KMS-11 (cell line): ENCODE measurements around the gene PAPPA.

Experiments
- H2AFZ ChIP-seq: fragments of 200-600 bp; sonication (generic); 2 replicates; pipeline ENCODE4 v1.6.1; 2016; ENCODE audit warnings: antibody characterized with exemption, mixed run types, low read depth
- H3K27ac ChIP-seq: fragments of 200-600 bp; sonication (generic); 2 replicates; pipeline ENCODE4 v1.6.1; 2016; ENCODE audit warnings: mild to moderate bottlenecking, mixed run types
- H3K27me3 ChIP-seq: fragments of 200-600 bp; sonication (generic); 2 replicates; pipeline ENCODE4 v1.6.1; 2017; ENCODE audit warnings: mild to moderate bottlenecking, low read depth, mixed run types, moderate library complexity; ENCODE audit not compliant: insufficient read depth
- H3K36me3 ChIP-seq: fragments of 200-600 bp; sonication (generic); 2 replicates; pipeline ENCODE4 v1.6.1; 2017; ENCODE audit warnings: mild to moderate bottlenecking, mixed run types; ENCODE audit not compliant: insufficient read depth
- H3K4me1 ChIP-seq: fragments of 200-600 bp; sonication (generic); 2 replicates; pipeline ENCODE4 v1.6.1; 2016; ENCODE audit warnings: mild to moderate bottlenecking, low read depth, mixed run types; ENCODE audit not compliant: poor library complexity, severe bottlenecking
- H3K4me2 ChIP-seq: fragments of 200-600 bp; sonication (generic); 2 replicates; pipeline ENCODE4 v1.7.0; 2016; ENCODE audit warnings: mild to moderate bottlenecking, mixed run types
- H3K4me3 ChIP-seq: fragments of 200-600 bp; sonication (generic); IDR thresholded peaks from 2 replicates; pipeline ENCODE4 v1.6.1; 2017; ENCODE audit warnings: low read depth, low read length, mixed read lengths; ENCODE audit not compliant: insufficient read depth
- H3K79me2 ChIP-seq: fragments of 200-600 bp; sonication (generic); 2 replicates; pipeline ENCODE4 v1.6.1; 2016; ENCODE audit warnings: low read depth, mixed run types; ENCODE audit not compliant: insufficient read depth
- H3K9ac ChIP-seq: fragments of 200-600 bp; sonication (generic); 2 replicates; pipeline ENCODE4 v1.6.1; 2016; ENCODE audit warnings: mild to moderate bottlenecking, mixed run types
- H4K20me1 ChIP-seq: fragments of 200-600 bp; sonication (generic); 2 replicates; pipeline ENCODE4 v1.6.1; 2016; ENCODE audit warnings: mild to moderate bottlenecking, mixed run types; ENCODE audit not compliant: insufficient read depth
- TF ChIP-seq, protein P1 (sequence below): fragments of 200-600 bp; sonication (generic); conservative IDR thresholded peaks from 2 replicates; pipeline ENCODE4 v1.6.1; 2017; ENCODE audit warnings: low read depth, mild to moderate bottlenecking, antibody characterized with exemption, low read length, moderate library complexity, mixed read lengths

The PAPPA gene

DNA sequence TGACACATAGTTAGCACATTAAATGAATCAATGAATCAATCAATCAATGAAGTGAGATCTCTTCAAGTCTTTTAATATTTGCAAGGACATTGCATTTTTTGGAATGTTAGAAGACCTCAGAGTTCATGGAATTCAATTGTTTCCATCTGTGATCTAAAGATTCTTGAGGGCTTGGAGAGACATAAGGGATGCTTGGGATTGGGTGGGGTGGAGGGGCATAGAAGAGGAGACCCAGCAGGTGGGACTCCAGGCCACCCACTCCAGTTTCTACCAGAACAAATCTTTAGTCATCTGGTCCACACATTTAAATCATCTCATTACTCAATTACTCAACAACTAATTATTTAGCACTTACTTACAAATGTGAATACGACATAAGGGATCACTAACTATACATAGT lies 282.5 kb downstream of the PAPPA start:
- Histone ChIP-seq H4K20me1 (no peaks in the 10 kb centered on the region), H3K27me3 (no peaks in the 10 kb centered on the region), H3K4me2 (no peak overlapping the region), H3K79me2 (no peaks in the 10 kb centered on the region), H2AFZ (no peak overlapping the region), H3K4me3 (no peak overlapping the region), H3K27ac (no peak overlapping the region), H3K4me1 (no peaks in the 10 kb centered on the region), H3K9ac (no peak overlapping the region), H3K36me3 (no peaks in the 10 kb centered on the region)
- TF ChIP-seq, protein P1, sequence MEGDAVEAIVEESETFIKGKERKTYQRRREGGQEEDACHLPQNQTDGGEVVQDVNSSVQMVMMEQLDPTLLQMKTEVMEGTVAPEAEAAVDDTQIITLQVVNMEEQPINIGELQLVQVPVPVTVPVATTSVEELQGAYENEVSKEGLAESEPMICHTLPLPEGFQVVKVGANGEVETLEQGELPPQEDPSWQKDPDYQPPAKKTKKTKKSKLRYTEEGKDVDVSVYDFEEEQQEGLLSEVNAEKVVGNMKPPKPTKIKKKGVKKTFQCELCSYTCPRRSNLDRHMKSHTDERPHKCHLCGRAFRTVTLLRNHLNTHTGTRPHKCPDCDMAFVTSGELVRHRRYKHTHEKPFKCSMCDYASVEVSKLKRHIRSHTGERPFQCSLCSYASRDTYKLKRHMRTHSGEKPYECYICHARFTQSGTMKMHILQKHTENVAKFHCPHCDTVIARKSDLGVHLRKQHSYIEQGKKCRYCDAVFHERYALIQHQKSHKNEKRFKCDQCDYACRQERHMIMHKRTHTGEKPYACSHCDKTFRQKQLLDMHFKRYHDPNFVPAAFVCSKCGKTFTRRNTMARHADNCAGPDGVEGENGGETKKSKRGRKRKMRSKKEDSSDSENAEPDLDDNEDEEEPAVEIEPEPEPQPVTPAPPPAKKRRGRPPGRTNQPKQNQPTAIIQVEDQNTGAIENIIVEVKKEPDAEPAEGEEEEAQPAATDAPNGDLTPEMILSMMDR, result no peak

DNA sequence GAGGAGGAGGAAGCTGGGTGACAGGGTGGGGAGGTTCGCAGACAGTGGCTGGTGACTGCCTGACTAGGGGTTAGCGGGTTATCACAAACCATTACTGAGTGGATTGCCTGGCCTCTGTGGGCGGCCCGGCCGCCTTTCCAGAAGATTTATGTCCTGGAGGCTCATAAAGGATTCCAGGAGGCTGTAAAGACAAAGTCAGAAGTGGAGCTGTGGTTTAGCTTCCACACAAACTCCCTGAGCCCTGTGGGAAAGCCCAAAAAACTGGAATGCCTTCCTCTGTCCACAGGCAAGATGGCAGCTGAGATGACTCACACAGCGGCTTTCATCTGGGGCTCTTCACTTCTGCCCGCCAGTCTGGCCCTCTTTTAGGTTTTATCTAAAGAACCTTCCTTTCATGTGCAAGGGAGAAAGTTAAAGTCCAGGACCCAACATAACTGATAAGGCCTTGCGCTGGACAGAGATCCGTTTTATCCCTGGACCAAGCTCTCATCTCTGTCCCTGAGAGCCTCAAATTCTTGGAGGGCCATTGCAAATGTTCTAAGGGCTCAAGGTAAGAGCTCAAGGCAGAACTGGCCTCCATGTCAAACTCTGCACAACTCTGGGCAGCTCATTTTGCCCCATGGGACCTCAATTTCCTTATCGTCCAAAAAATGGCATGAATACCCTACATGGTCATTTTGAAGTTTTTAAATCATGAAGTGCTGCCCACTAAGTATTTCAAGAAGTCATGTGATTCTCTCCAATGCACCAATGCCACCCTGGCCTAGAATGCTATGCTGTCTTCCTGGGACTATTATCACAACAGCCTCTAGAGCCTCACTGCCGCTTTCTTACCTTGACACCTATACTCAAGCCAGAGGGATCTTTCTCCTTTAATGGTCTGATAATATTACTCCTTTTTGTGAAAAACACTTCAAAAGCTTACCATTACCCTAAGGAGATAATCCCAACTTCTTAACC lies 284.1 kb downstream of the PAPPA start:
- no peak overlapping the region for H3K4me2 ChIP-seq
- no peak overlapping the region for H2AFZ ChIP-seq
- no peaks in the 10 kb centered on the region for H4K20me1 ChIP-seq
- no peak overlapping the region for H3K4me3 ChIP-seq
- TF ChIP-seq, protein P1, result no peak
- H3K4me1 ChIP-seq, result no peaks in the 10 kb centered on the region
- no peaks in the 10 kb centered on the region for H3K36me3 ChIP-seq
- no peak overlapping the region for H3K27ac ChIP-seq
- H3K27me3 ChIP-seq, result no peaks in the 10 kb centered on the region
- no peaks in the 10 kb centered on the region for H3K79me2 ChIP-seq
- H3K9ac ChIP-seq, result no peak overlapping the region

DNA sequence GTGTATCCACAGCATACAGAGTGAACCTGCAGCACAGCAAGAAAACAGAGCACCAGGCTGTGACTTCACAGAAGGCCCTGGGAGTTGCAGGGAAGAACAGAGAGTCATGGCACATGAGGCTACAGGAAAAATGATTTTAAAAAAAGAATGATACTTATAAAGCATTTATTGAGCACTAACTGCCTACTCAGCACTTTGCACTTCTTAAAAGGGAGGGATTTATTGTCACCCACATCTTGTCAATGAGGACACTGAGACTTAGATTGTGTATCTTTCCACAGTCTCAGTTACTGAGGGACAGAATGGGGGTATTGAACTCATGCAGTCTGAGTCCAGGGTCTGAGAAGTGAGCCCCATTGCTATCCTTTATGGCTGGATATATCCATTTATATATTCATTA lies 288.9 kb downstream of the PAPPA start:
- TF ChIP-seq, protein P1, result no peak
- Histone ChIP-seq H3K4me2 (no peak overlapping the region), H3K36me3 (no peaks in the 10 kb centered on the region), H4K20me1 (no peaks in the 10 kb centered on the region), H3K4me3 (no peak overlapping the region), H3K4me1 (no peaks in the 10 kb centered on the region), H3K9ac (no peak overlapping the region), H3K79me2 (no peaks in the 10 kb centered on the region), H2AFZ (no peak overlapping the region), H3K27ac (no peak overlapping the region), H3K27me3 (no peaks in the 10 kb centered on the region)

DNA sequence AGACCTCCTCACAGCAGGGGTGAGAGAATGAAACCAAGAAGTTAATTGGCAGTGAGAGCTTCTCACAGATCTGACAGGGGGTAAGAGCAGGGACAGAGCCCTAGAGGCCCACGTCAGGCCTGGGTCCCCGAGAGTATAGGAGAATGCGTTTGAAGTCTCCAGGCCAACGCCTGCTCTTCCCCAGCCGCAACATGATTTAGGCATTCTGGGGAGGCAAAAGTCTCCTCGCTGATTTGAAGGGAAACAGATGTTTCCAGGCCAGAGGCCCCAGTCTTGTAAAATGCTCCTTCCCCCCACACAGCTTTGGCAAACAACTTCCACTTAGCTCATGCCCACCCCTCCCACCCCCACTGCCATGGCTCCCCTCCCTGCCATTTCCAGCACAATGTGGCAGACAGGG lies 294.3 kb downstream of the PAPPA start:
- Histone ChIP-seq H3K4me1 (peaks cover 5% of the 10 kb centered on the region), H3K9ac (no peak overlapping the region), H3K27me3 (no peaks in the 10 kb centered on the region), H3K4me2 (no peak overlapping the region), H3K36me3 (no peaks in the 10 kb centered on the region), H4K20me1 (no peaks in the 10 kb centered on the region), H3K4me3 (no peak overlapping the region), H3K27ac (no peak overlapping the region), H2AFZ (no peak overlapping the region), H3K79me2 (no peaks in the 10 kb centered on the region)
- TF ChIP-seq, protein P1, result no peak
